Fibroblast of villous mesenchyme (primary cell): Measurements from ENCODE around the gene IL12RB2. TPM values are rescaled to one million over a fixed set of nuclear protein-coding genes. Genes with fewer than 3 reads are reported as not detected.

Experiments
- DNase-seq: peaks from one replicate; pipeline ENCODE4 v3.0.0-alpha.2; 2010; ENCODE audit warnings: low read depth
- H3K4me3 ChIP-seq: 2 replicates; pipeline ENCODE4 v1.5.1; 2011; ENCODE audit warnings: low read depth, mild to moderate bottlenecking, low read length
- CTCF ChIP-seq: IDR thresholded peaks from 2 replicates; pipeline ENCODE4 v1.5.1; 2012; ENCODE audit warnings: low read depth, mild to moderate bottlenecking, low read length; ENCODE audit not compliant: insufficient read depth
- total RNA-seq: library from RNA; depleted of rRNA; stranded (reverse); fragments of >200 nt; gene quantifications from 2 replicates; pipeline ENCODE4 v1.2.3, GENCODE V29; 2012

Gene IL12RB2
- total RNA-seq, 1 donor = not detected

- TF ChIP-seq CTCF = no peak
- no peak for DNase-seq
- no peak overlapping the region for H3K4me3 ChIP-seq
Observed at GRCh38 chr1:67306547-67306946, 1.1 kb upstream of the IL12RB2 start.

- DNase-seq = no peak
- no peak overlapping the region for H3K4me3 ChIP-seq
- TF ChIP-seq CTCF = no peak
Observed at GRCh38 chr1:67308136-67308535, 463 bp downstream of the IL12RB2 start.

- TF ChIP-seq CTCF = no peak
- DNase-seq = peak; percentile 12
Observed at GRCh38 chr1:67312615-67313014, 4.9 kb downstream of the IL12RB2 start.

GRCh38 chr1:67313934-67314671 is 6.4 kb downstream of the IL12RB2 start:
- no peak for DNase-seq
- H3K4me3 ChIP-seq = no peak overlapping the region
- TF ChIP-seq CTCF = no peak

More at GRCh38 chr1:67312615-67313014, 4.9 kb downstream of the IL12RB2 start:
- no peak overlapping the region for H3K4me3 ChIP-seq

GRCh38 chr1:67314696-67315095 is 7.0 kb downstream of the IL12RB2 start:
- DNase-seq = no peak
- TF ChIP-seq CTCF = no peak
- H3K4me3 ChIP-seq = no peak overlapping the region

- no peak for TF ChIP-seq CTCF
- no peak overlapping the region for H3K4me3 ChIP-seq
- DNase-seq = no peak
Observed at GRCh38 chr1:67316180-67316902, 8.7 kb downstream of the IL12RB2 start.
